DOHH2 (cell line): Measurements from ENCODE around the gene DESI1.

Source experiments
- H3F3A ChIP-seq: fragments of 200-600 bp; sonication (generic), shearing (Covaris generic); 2 replicates; pipeline ENCODE4 v1.6.0; 2016; ENCODE audit warnings: antibody characterized with exemption, mild to moderate bottlenecking; ENCODE audit not compliant: control insufficient read depth, insufficient read depth
- H3K27ac ChIP-seq: fragments of 200-600 bp; sonication (generic); 2 replicates; pipeline ENCODE4 v1.5.1; 2014; ENCODE audit warnings: low read depth, mild to moderate bottlenecking, low read length, moderate library complexity
- H3K27me3 ChIP-seq: fragments of 200-600 bp; sonication (generic); 2 replicates; pipeline ENCODE4 v1.6.1; 2014; ENCODE audit warnings: mild to moderate bottlenecking, low read length, mixed read lengths; ENCODE audit not compliant: control insufficient read depth
- H3K36me3 ChIP-seq: fragments of 200-600 bp; sonication (generic); 2 replicates; pipeline ENCODE4 v1.6.1; 2014; ENCODE audit warnings: mild to moderate bottlenecking, low read length, moderate library complexity, mixed read lengths; ENCODE audit not compliant: control insufficient read depth
- H3K4me1 ChIP-seq: fragments of 200-600 bp; sonication (generic); 2 replicates; pipeline ENCODE4 v1.6.1; 2014; ENCODE audit warnings: mild to moderate bottlenecking, low read length, mixed read lengths; ENCODE audit not compliant: control insufficient read depth
- H3K4me2 ChIP-seq: fragments of 200-600 bp; sonication (generic); 2 replicates; pipeline ENCODE4 v1.6.0; 2014; ENCODE audit warnings: mild to moderate bottlenecking, low read length, moderate library complexity
- H3K4me3 ChIP-seq: fragments of 200-600 bp; sonication (generic); 2 replicates; pipeline ENCODE4 v1.5.1; 2014; ENCODE audit warnings: mild to moderate bottlenecking, low read length, mixed read lengths
- H3K79me2 ChIP-seq: fragments of 200-600 bp; sonication (generic); 2 replicates; pipeline ENCODE4 v1.6.1; 2014; ENCODE audit warnings: mild to moderate bottlenecking, low read length, mixed read lengths; ENCODE audit not compliant: control insufficient read depth
- H3K9me2 ChIP-seq: fragments of 200-600 bp; sonication (generic); replicated peaks from 2 replicates; pipeline ENCODE4 v1.6.1; 2014; ENCODE audit warnings: mild to moderate bottlenecking, low read length, mixed read lengths; ENCODE audit not compliant: control insufficient read depth
- H3K9me3 ChIP-seq: fragments of 200-600 bp; sonication (generic); 2 replicates; pipeline ENCODE4 v1.6.1; 2014; ENCODE audit warnings: antibody characterized with exemption, low read length, mixed read lengths; ENCODE audit not compliant: control insufficient read depth, insufficient read depth
- H4K20me1 ChIP-seq: fragments of 200-600 bp; sonication (generic); 2 replicates; pipeline ENCODE4 v1.6.0; 2014; ENCODE audit warnings: low read depth, mild to moderate bottlenecking, antibody characterized with exemption, low read length, moderate library complexity; ENCODE audit not compliant: control insufficient read depth, insufficient read depth
- CTCF ChIP-seq: fragments of 200-600 bp; sonication (generic); IDR thresholded peaks from one replicate; pipeline ENCODE4 v1.5.1; 2014; ENCODE audit warnings: antibody characterized with exemption, mild to moderate bottlenecking, low read depth, low read length; ENCODE audit not compliant: poor library complexity, severe bottlenecking
- EZH2phosphoT487 ChIP-seq: fragments of 200-600 bp; sonication (generic); IDR thresholded peaks from 2 replicates; pipeline ENCODE4 v1.6.1; 2017; ENCODE audit warnings: borderline replicate concordance, mild to moderate bottlenecking, antibody characterized with exemption, low read length, moderate library complexity, mixed read lengths

Gene DESI1

GRCh38 chr22:41660416-41660815 lies 39.6 kb upstream of the DESI1 start:
- H3F3A ChIP-seq: peaks cover 42% of the 10 kb centered on the region
- H3K9me3 ChIP-seq: no peaks in the 10 kb centered on the region
- H4K20me1 ChIP-seq: peaks cover 4% of the 10 kb centered on the region; the same call in 1 of the 2 replicates
- H3K4me1 ChIP-seq: no peaks in the 10 kb centered on the region
- H3K27me3 ChIP-seq: no peaks in the 10 kb centered on the region
- peaks cover 94% of the 10 kb centered on the region for H3K36me3 ChIP-seq
- no peaks in the 10 kb centered on the region for H3K9me2 ChIP-seq
- H3K79me2 ChIP-seq: no peaks in the 10 kb centered on the region
- H3K27ac ChIP-seq: no peak overlapping the region
- no peak overlapping the region for H3K4me3 ChIP-seq
- no peak overlapping the region for H3K4me2 ChIP-seq
- no peak for TF ChIP-seq CTCF
- TF ChIP-seq EZH2phosphoT487: no peak

- no peak for TF ChIP-seq EZH2phosphoT487
Observed at GRCh38 chr22:41659941-41660340, 39.1 kb upstream of the DESI1 start.

GRCh38 chr22:41658869-41659268 lies 38.0 kb upstream of the DESI1 start:
- Histone ChIP-seq H4K20me1 (peaks cover 4% of the 10 kb centered on the region; the same call in 1 of the 2 replicates), H3K36me3 (peaks cover 94% of the 10 kb centered on the region), H3K4me1 (no peaks in the 10 kb centered on the region), H3K9me2 (no peaks in the 10 kb centered on the region), H3K4me3 (no peak overlapping the region), H3K27me3 (no peaks in the 10 kb centered on the region), H3K4me2 (no peak overlapping the region), H3K27ac (no peak overlapping the region), H3F3A (peaks cover 30% of the 10 kb centered on the region), H3K9me3 (no peaks in the 10 kb centered on the region), H3K79me2 (peaks cover 1% of the 10 kb centered on the region; the same call in 1 of the 2 replicates)
- no peak for TF ChIP-seq CTCF
- TF ChIP-seq EZH2phosphoT487: no peak

More at GRCh38 chr22:41659941-41660340, 39.1 kb upstream of the DESI1 start:
- H3K9me3 ChIP-seq: no peaks in the 10 kb centered on the region
- H3K27ac ChIP-seq: no peak overlapping the region
- H3K4me3 ChIP-seq: no peak overlapping the region
- no peaks in the 10 kb centered on the region for H3K4me1 ChIP-seq
- H3K79me2 ChIP-seq: no peaks in the 10 kb centered on the region
- H3K9me2 ChIP-seq: no peaks in the 10 kb centered on the region
- peaks cover 4% of the 10 kb centered on the region; the same call in 1 of the 2 replicates for H4K20me1 ChIP-seq
- H3K4me2 ChIP-seq: no peak overlapping the region
- H3F3A ChIP-seq: peaks cover 40% of the 10 kb centered on the region
- peaks cover 94% of the 10 kb centered on the region for H3K36me3 ChIP-seq
- no peaks in the 10 kb centered on the region for H3K27me3 ChIP-seq

- no peaks in the 10 kb centered on the region for H3K9me3 ChIP-seq
- H3K27me3 ChIP-seq: no peaks in the 10 kb centered on the region
- peaks cover 5% of the 10 kb centered on the region; the same call in 1 of the 2 replicates for H3K79me2 ChIP-seq
- H3K36me3 ChIP-seq: peaks cover 94% of the 10 kb centered on the region
- no peak overlapping the region for H3K27ac ChIP-seq
- H3K9me2 ChIP-seq: no peaks in the 10 kb centered on the region
- H4K20me1 ChIP-seq: peaks cover 4% of the 10 kb centered on the region; the same call in 1 of the 2 replicates
- H3K4me2 ChIP-seq: no peak overlapping the region
- no peak for TF ChIP-seq CTCF
- no peak for TF ChIP-seq EZH2phosphoT487
- peaks cover 23% of the 10 kb centered on the region for H3F3A ChIP-seq
- no peaks in the 10 kb centered on the region for H3K4me1 ChIP-seq
- H3K4me3 ChIP-seq: no peak overlapping the region
Observed at GRCh38 chr22:41657709-41658108, 36.9 kb upstream of the DESI1 start.
